Smooth muscle cell of the brain vasculature (primary cell): ENCODE data around the gene ZCCHC24.

Source experiments
- DNase-seq: peaks from one replicate; pipeline ENCODE4 v3.0.0-alpha.2; 2012; ENCODE audit warnings: low read depth, low spot score

Gene ZCCHC24

GRCh38 chr10:79385392-79385795 lies 60.0 kb downstream of the ZCCHC24 start:
- no peak for DNase-seq

DNA sequence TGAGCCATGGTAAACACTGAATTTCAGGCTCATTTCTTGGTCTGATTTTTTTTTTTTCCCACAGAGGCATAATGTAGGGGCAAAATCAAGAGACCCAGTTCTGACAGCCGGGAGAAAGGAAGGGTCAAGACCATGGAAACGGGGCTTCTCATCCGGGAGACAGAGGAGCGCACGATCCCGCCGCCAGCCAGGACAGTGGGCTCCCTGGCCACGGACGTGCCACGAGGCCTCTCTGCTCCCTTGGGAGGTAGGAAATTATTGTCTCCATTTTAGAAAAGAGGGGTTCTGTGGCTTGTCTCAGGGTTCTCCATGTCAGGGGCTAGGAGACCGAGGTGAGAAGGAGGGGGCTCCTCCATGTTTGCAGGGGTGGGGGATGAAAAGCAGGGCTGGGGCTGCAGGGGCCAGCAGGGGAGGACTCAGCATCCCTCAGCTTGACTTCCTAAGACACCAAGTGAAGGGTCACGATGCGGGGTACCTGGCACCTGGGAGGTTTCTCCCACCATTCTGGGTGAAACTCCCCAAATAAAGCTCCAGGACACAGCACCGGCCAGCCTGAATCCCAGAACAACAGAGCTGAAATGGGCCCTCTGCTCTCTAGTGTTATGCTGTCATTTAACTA lies 60.5 kb downstream of the ZCCHC24 start:
- DNase-seq, result no peak

DNA sequence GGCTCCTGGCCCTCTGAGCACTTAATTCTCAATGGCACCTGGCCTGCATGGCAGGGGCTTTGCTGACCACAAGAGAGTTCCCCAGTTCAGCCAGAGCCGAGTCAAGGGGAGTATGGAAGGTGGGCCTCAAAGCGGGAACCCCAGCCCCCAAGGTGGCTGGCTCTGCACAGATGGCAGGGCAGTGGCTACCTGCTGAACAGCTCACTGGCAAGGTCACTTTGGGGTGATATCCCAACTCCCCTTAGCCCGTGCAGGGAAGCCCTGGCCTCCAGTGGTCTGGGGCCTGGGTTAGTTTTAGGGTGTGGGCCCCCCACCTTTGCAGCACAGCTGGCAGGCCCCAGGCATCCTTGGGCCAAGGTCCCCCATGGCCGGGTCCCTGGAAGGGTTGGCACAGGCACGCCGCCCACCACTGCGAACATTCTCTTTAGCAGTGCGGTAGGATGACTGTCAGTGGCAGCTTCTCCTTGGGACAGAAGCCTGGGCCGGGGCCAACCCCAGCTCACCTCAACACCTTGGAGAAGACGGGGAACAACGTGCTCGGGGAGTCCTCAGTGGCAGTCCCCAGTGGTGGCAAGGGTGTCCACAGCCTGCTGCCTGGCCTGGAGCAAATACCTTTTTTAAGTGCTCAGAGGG lies 61.3 kb downstream of the ZCCHC24 start:
- DNase-seq, result no peak

GRCh38 chr10:79382491-79382941 lies 62.9 kb downstream of the ZCCHC24 start:
- DNase-seq, result no peak

DNA sequence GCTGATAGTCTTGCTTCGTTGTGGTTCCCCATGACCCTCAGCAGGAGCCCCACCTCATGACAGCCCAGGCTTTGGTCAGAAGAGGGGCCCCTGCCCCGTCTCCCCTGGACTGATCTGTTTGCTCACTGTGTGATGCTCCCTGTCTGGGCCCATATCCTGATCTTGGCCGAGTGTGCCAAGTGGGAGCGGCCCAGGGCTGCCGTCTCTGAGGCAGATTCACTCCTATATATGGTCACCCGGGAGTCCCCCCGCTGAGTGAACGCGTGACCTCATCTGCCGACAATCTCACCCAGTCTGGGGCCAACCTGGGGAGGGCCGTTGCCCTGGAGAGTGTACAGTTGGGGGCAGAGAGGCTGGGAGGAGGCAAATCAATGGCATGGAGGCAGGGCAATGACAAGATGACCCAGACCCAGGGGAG lies 63.6 kb downstream of the ZCCHC24 start:
- peak; percentile 78 for DNase-seq

DNA sequence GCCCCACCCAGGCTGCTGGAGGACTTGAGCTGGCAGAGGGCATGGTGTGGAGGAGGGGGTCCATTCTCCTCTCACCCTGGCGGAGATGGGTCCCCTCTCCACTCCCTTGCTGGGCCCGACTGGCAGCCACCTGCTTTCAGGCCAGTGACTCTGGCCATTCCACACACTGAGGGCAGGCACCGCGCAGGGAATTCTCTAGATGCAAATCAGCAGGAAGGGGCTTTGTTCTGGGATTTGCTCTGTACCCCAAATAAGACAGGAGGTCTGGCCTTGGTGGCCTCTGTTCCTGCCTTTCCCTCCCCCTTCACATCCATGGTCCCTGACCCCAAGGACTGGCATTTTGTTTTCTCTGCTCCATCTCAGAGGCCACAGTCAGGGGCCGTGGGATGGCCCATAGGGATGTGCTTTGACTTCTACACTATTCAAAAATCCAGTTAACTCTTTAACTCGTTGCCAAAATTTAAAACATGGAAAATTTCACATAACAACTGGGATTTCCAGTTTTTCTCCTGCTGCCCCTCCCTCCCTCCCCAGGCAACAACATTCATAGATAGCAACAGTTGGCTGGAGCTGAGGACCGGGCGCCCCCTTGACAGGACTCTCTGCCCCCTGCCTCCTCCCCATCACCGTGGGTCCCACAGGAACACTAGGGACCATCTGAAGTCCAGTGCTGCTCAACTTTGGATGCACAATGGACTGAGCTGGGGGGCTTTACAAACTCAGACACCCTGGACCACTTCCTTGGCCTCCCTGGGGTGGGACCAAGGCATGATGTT lies 64.3 kb downstream of the ZCCHC24 start:
- DNase-seq, result no peak

DNA sequence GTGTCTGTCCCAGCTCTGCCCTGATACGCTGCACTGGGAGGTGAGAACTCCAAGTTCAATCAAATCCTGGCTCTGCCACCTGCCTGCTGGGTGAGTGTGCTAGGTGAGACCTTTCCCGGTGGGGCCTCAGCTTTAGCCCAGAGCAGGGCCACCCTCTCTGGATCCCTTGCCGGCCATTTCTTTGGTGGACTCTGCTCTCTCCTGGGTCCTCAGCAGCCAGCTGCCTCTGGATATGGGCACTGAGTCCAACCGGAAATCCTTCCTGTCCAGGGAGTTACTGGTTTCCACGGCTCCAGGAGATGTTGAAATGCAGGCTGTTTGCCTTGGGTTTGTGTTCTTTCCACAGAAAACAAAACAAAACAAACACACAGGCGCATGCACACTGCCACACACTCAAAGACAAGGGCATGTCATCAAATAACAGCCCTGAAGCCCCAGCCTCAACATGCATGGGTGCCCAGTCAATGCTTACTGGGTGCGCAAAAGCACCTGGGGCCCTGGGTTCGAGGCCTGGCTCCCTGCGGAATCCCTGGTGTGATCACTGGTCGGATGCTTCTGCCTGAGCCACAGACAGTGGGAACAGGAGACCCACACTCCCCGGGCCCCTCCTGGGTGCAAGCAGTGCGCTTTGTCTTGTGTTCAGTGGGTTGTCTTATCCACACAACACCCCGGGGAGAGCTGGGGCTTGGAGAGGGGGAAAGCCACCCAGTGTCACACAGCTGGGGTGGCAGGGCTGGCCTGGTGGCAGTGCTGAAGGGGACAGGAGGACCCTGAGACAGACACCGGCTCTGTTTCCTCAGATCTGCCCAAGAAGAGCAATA lies 65.1 kb downstream of the ZCCHC24 start:
- no peak for DNase-seq

DNA sequence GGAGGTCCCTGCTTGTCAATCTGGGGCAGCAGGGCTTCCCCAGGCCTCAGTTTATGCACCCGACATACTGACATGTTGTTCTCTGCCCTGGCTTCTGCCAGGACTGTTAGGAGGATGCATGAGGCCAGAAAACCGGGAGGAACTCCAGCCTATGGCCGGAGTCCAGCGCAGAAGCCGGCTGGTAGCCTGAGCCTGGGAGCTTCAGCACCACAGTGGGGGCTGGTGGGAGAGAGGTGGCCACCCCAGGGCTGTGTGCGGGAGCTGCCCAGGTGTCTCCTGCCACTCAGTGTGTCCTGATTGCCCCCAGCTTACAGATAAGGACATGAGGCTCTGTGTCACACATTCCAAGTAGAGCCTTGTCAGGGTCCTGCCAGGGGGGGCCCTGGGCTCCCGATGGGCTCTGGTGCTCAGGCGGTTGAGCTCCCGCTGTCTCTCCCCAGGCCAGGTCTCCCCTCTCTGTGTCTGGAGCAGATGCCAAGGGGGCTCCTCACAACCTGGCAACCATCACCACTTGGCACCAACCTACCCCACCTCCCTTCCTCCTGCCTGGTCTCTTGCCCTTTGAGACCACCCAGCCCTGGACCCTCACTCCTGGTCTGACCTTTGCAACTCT lies 65.8 kb downstream of the ZCCHC24 start:
- DNase-seq, result no peak

GRCh38 chr10:79378647-79379511 lies 66.5 kb downstream of the ZCCHC24 start:
- DNase-seq, result no peak

DNA sequence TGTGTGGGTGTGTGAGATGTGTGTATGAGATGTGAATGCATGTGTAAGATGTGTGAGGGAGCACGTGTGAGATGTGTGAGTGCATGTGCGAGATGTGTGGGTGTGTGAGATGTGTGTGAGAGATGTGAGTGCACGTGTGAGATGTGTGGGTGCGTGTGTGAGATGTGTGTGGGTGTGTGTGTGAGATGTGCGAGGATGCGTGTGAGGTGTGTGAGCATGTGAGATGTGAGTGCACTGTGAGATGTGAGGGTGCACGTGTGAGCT lies 67.1 kb downstream of the ZCCHC24 start:
- DNase-seq, result no peak

DNA sequence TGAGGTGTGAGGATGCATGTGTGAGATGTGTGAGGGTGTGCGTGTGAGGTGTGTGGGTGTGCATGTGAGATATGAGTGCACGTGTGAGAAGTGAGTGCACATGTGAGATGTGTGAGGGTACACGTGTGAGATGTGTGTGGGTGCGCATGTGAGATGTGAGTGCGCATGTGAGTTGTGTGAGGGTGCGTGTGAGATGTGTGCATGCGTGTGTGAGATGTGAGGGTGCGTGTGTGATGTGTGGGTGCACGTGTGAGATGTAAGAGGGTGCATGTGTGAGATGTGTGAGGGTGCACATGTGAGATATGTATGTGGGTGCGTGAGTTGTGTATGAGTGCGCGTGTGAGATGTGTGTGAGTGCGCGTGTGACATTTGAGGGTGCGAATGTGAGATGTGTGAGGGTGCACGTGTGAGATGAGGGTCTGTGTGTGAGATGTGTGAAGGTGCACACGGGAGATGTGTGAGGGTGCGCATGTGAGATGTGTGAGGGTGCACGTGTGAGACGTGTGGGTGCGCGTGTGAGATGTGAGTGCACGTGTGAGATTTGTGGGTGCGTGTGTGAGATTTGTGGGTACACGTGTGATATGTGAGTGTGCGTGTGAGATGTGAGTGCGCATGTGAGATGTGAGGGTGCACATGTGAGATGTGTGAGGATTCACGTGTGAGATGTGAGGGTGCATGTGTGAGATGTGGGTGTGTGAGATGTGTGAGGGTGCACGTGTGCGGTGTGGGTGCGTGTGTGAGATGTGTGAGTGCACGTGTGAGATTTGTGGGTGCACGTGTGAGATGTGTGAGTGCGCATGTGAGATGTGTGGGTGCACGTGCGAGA lies 67.7 kb downstream of the ZCCHC24 start:
- no peak for DNase-seq

DNA sequence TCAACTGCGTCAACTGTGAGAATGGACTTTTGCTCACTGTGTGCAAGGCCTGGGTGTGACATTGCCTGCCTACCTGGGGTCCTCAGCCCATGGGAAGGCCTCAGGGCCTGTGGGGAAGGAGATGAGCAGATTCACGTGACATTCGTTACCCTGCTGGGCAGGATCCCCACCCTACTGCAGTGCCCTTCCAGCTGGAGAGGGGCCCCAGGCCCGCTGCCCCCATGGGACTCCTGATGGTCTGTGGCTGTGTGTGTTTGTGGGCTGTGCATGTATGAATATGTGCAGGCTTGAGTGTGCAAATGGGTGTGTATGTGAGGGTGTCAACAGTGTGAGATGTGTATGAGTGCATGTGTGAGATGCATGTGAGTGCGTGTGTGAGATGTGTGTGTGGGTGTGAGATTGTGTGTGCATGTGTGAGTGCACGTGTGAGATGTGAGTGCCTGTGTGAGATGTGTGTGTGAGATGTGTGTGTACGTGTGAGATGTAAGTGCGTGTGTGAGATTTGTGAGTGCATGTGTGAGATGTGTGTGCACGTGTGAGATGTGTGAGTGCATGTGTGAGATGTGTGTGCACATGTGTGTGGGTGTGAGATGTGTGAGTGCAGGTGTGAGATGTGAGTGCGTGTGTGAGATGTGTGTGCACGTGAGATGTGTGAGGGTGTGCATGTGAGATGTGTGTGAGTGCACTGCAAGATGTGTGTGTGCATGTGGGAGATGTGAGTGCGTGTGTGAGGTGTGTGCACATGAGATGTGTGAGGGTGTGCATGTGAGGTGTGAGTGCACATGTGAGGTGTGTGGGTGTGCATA lies 68.5 kb downstream of the ZCCHC24 start:
- no peak for DNase-seq

DNA sequence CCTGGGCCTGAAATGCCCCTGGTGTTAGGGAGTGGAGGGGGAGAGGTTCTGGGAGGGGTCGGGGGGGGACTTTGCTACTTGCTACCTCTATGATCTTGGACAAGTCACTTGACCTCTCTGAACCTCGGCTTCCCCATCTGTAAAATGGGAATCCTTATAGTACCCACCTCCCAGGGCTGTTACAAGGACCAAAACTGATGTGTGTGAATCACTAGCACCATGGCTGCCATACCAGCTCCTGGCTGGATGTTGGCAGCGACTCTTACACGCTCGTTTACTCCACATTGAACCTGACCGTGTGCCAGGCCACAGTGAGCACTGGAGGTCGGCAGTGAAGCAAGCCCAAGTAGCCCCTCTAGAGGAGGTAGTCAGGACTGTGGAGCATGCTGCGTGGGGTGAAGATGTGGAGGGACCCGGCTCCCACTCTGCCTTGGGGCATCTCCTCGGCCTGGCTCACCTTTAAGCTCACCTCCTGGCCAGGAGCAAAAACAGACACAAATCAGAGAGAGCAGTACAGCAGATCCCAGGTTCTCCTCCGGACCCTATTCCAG lies 69.3 kb downstream of the ZCCHC24 start:
- DNase-seq, result no peak

DNA sequence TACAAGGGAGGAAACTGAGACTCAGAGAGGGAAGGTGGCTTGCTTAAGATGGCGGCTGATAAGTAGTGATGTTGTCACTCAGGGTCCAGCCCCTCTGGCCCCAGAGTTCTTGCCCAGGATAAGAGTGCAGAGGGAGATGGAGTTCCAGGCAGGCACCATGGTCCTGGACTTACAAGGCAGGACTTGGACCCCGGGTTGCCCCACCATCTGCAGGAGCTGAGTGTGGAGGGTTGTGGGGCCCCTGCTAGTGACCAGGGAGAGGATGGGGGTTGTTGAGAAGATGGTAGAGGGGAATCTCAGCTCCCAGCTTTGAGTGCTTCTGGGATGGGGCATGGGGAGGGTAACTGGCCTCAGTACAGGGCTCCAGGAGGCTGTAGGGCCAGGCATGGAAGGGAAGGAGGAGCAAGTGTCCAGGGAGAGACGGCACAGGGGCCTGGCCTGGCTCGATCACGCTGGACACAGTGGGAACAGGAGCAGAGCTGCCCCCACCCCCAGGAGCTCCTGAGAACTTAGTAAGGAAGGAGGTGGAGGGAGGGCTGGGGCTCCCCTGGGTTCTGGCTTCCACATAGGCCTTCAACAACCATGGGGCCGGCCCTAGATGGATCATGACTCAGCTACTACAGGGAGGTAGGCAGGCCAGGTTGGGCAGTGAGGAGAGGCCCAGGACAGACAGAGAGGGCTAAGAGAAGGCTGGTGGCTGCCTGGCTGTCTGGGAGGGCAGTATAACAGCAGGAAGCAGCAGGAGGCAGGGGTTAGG lies 69.9 kb downstream of the ZCCHC24 start:
- peak; percentile 62 for DNase-seq

- DNase-seq, result no peak
Observed at GRCh38 chr10:79374312-79375191, 70.9 kb downstream of the ZCCHC24 start.

DNA sequence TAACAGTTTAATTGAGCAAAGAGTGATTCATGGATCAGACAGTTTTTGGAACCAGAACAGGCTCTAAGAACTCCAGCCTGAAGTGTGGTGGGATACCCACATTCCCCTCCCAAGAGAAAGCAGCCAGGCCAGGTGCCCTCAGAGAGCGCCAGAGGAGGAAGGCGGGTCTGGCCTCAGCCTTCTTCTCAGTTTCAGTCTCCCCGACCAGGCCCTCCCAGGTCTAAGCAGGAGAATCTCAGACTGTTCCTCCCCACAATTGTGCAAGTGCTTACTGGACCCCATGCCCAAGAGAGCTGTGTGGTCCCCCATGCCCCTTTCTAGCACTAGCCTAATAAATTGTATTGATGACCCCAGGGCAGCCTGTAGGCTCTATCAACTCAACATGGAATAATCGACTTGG lies 72.6 kb downstream of the ZCCHC24 start:
- DNase-seq, result no peak
